GM03348 (cell line): ENCODE measurements around the gene RARG.
"Not testable (repeated sequence)": the region's sequence is repeated elsewhere in the genome, so short reads cannot be mapped to it uniquely, and the experiment has no call there.

ENCODE experiments used
- DNase-seq: peaks from one replicate; pipeline ENCODE4 v3.0.0; 2012; ENCODE audit warnings: low spot score

Gene RARG

GRCh38 chr12:53170876-53171724, 60.9 kb downstream of the RARG start:
- DNase-seq, result no peak

GRCh38 chr12:53170215-53170614, 61.8 kb downstream of the RARG start:
- DNase-seq, result no peak

GRCh38 chr12:53169644-53170043, 62.4 kb downstream of the RARG start:
- no peak for DNase-seq

GRCh38 chr12:53166837-53167236, 65.2 kb downstream of the RARG start:
- no peak for DNase-seq

GRCh38 chr12:53163008-53163407, 69.0 kb downstream of the RARG start:
- DNase-seq, result not testable (repeated sequence)

- DNase-seq, result no peak
These were observed 70.7 kb downstream of the RARG start for GRCh38 chr12:53161119-53161911.

GRCh38 chr12:53160673-53161072, 71.3 kb downstream of the RARG start:
- no peak for DNase-seq
